ENCODE data around the gene MEP1B. TPM values are rescaled to one million over a fixed set of nuclear protein-coding genes. Genes with fewer than 3 reads are reported as not detected.

MEP1B gene
- total and polyA plus RNA-seq, 2 experiments from 2014 or later = not detected

- Histone ChIP-seq H3K9me2 (ENCODE audit: insufficient read depth) (no peaks in the 10 kb centered on the region), H3K4me1 (ENCODE audit: insufficient read depth) (peaks cover 13% of the 10 kb centered on the region), H3K4me2 (no peak overlapping the region), H3K27me3 (ENCODE audit: insufficient read depth) (no peaks in the 10 kb centered on the region), H3F3A (replicated peaks; ENCODE audit: low read depth) (no peaks in the 10 kb centered on the region), H3K4me3 (no peak overlapping the region), H3K36me3 (ENCODE audit: insufficient read depth) (no peaks in the 10 kb centered on the region), H2AFZ (no peak overlapping the region), H3K79me2 (replicated peaks; ENCODE audit: insufficient read depth) (no peaks in the 10 kb centered on the region), H3K27ac (ENCODE audit: low read depth) (no peak overlapping the region), H4K20me1 (replicated peaks; ENCODE audit: insufficient read depth) (no peaks in the 10 kb centered on the region)
- peaks cover 9% of the 10 kb centered on the region for H3K4me1 Mint-ChIP-seq
- H3K36me3 Mint-ChIP-seq (ENCODE audit: low read depth) = no peaks in the 10 kb centered on the region
- TF ChIP-seq CTCF (conservative IDR thresholded peaks at IDR 0.05; ENCODE audit: low read depth in 2 of 2) (no peak), CREB1 (CRISPR knock-in tag; IDR thresholded peaks at IDR 0.05; ENCODE audit: low read depth) (no peak), STAT1 (IDR thresholded peaks at IDR 0.05; ENCODE audit: unreplicated experiment) (no peak), POLR2AphosphoS5 (IDR thresholded peaks at IDR 0.05; ENCODE audit: low read depth) (no peak), EZH2 (IDR thresholded peaks at IDR 0.05; ENCODE audit: low read depth, unreplicated experiment) (no peak), JUNB (IDR thresholded peaks at IDR 0.05; ENCODE audit: unreplicated experiment) (no peak), ZNF114 (CRISPR knock-in tag; IDR thresholded peaks at IDR 0.05) (no peak)
- TF ChIP-seq, protein P1, sequence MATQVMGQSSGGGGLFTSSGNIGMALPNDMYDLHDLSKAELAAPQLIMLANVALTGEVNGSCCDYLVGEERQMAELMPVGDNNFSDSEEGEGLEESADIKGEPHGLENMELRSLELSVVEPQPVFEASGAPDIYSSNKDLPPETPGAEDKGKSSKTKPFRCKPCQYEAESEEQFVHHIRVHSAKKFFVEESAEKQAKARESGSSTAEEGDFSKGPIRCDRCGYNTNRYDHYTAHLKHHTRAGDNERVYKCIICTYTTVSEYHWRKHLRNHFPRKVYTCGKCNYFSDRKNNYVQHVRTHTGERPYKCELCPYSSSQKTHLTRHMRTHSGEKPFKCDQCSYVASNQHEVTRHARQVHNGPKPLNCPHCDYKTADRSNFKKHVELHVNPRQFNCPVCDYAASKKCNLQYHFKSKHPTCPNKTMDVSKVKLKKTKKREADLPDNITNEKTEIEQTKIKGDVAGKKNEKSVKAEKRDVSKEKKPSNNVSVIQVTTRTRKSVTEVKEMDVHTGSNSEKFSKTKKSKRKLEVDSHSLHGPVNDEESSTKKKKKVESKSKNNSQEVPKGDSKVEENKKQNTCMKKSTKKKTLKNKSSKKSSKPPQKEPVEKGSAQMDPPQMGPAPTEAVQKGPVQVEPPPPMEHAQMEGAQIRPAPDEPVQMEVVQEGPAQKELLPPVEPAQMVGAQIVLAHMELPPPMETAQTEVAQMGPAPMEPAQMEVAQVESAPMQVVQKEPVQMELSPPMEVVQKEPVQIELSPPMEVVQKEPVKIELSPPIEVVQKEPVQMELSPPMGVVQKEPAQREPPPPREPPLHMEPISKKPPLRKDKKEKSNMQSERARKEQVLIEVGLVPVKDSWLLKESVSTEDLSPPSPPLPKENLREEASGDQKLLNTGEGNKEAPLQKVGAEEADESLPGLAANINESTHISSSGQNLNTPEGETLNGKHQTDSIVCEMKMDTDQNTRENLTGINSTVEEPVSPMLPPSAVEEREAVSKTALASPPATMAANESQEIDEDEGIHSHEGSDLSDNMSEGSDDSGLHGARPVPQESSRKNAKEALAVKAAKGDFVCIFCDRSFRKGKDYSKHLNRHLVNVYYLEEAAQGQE (IDR thresholded peaks at IDR 0.05; ENCODE audit: unreplicated experiment) = no peak
- ATAC-seq = no peak
- no peak overlapping the region for H3K4me3 Mint-ChIP-seq
- no peaks in the 10 kb centered on the region for H3K9me3 Mint-ChIP-seq
- no peaks in the 10 kb centered on the region for H3K27me3 Mint-ChIP-seq (ENCODE audit: insufficient read depth, low read depth, poor library complexity)
- no peak for DNase-seq (ENCODE audit: low spot score)
- H3K27ac Mint-ChIP-seq = no peak overlapping the region
These were observed 55.0 kb downstream of the MEP1B start for GRCh38 chr18:32244881-32245280.

- Histone ChIP-seq H4K20me1 (replicated peaks; ENCODE audit: insufficient read depth) (no peaks in the 10 kb centered on the region), H3F3A (replicated peaks; ENCODE audit: low read depth) (no peaks in the 10 kb centered on the region), H2AFZ (no peak overlapping the region), H3K4me1 (ENCODE audit: insufficient read depth) (peaks cover 6% of the 10 kb centered on the region; the same call in 1 of the 2 replicates), H3K27ac (ENCODE audit: low read depth) (no peak overlapping the region), H3K79me2 (replicated peaks; ENCODE audit: insufficient read depth) (no peaks in the 10 kb centered on the region), H3K9me2 (ENCODE audit: insufficient read depth) (peaks cover 5% of the 10 kb centered on the region; the same call in 1 of the 2 replicates), H3K4me2 (no peak overlapping the region), H3K27me3 (ENCODE audit: insufficient read depth) (no peaks in the 10 kb centered on the region), H3K36me3 (ENCODE audit: insufficient read depth) (no peaks in the 10 kb centered on the region), H3K4me3 (no peak overlapping the region)
- no peak overlapping the region for H3K4me3 Mint-ChIP-seq
- H3K27me3 Mint-ChIP-seq (ENCODE audit: insufficient read depth, low read depth, poor library complexity) = no peaks in the 10 kb centered on the region
- DNase-seq (ENCODE audit: low spot score) (no peak), ATAC-seq (no peak)
- H3K9me3 Mint-ChIP-seq = no peaks in the 10 kb centered on the region
- H3K27ac Mint-ChIP-seq = no peak overlapping the region
- H3K4me1 Mint-ChIP-seq = peaks cover 18% of the 10 kb centered on the region
- no peaks in the 10 kb centered on the region for H3K36me3 Mint-ChIP-seq (ENCODE audit: low read depth)
- TF ChIP-seq, protein P2, sequence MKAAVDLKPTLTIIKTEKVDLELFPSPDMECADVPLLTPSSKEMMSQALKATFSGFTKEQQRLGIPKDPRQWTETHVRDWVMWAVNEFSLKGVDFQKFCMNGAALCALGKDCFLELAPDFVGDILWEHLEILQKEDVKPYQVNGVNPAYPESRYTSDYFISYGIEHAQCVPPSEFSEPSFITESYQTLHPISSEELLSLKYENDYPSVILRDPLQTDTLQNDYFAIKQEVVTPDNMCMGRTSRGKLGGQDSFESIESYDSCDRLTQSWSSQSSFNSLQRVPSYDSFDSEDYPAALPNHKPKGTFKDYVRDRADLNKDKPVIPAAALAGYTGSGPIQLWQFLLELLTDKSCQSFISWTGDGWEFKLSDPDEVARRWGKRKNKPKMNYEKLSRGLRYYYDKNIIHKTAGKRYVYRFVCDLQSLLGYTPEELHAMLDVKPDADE (IDR thresholded peaks at IDR 0.05) = no peak
- TF ChIP-seq POLR2AphosphoS5 (IDR thresholded peaks at IDR 0.05; ENCODE audit: low read depth) = no peak
- TF ChIP-seq CREB1 (CRISPR knock-in tag; IDR thresholded peaks at IDR 0.05; ENCODE audit: low read depth) = no peak
- TF ChIP-seq STAT1 (IDR thresholded peaks at IDR 0.05; ENCODE audit: unreplicated experiment) = no peak
- no peak for TF ChIP-seq ZNF114 (CRISPR knock-in tag; IDR thresholded peaks at IDR 0.05)
- TF ChIP-seq, protein P1 (IDR thresholded peaks at IDR 0.05; ENCODE audit: unreplicated experiment) = no peak
- TF ChIP-seq EZH2 (IDR thresholded peaks at IDR 0.05; ENCODE audit: low read depth, unreplicated experiment) = no peak
These were observed 59.5 kb downstream of the MEP1B start for GRCh38 chr18:32249147-32249929.

All from GM23338 (cell line).